Fibroblast of pulmonary artery (primary cell): ENCODE data around the gene NECAB2.

ENCODE experiments used
- DNase-seq: peaks from one replicate; pipeline ENCODE4 v3.0.0-alpha.2; 2010; ENCODE audit warnings: low read depth
- H3K4me3 ChIP-seq: replicated peaks from 2 replicates; pipeline ENCODE4 v1.5.1; 2011; ENCODE audit warnings: low read depth, mild to moderate bottlenecking, control low read depth, low read length, moderate library complexity
- CTCF ChIP-seq: IDR thresholded peaks from 2 replicates; pipeline ENCODE4 v1.5.1; 2011; ENCODE audit warnings: mild to moderate bottlenecking, control low read depth, low read length, inconsistent platforms; ENCODE audit errors: missing control alignments

Gene NECAB2

GRCh38 chr16:83995754-83996153 is 27.7 kb downstream of the NECAB2 start:
- no peak for TF ChIP-seq CTCF
- no peak overlapping the region for H3K4me3 ChIP-seq
- DNase-seq = no peak

- DNase-seq = no peak
- H3K4me3 ChIP-seq = no peak overlapping the region
- peak; percentile 8 for TF ChIP-seq CTCF
These were observed 28.6 kb downstream of the NECAB2 start for GRCh38 chr16:83996481-83997252.

- TF ChIP-seq CTCF = no peak
- DNase-seq = no peak
These were observed 30.0 kb downstream of the NECAB2 start for GRCh38 chr16:83998091-83998490.

GRCh38 chr16:84000989-84001642 is 33.1 kb downstream of the NECAB2 start:
- no peak for DNase-seq
- no peak overlapping the region for H3K4me3 ChIP-seq
- no peak for TF ChIP-seq CTCF

More at GRCh38 chr16:83998091-83998490, 30.0 kb downstream of the NECAB2 start:
- H3K4me3 ChIP-seq = no peak overlapping the region

GRCh38 chr16:84001726-84002125 is 33.7 kb downstream of the NECAB2 start:
- H3K4me3 ChIP-seq = no peak overlapping the region
- TF ChIP-seq CTCF = no peak
- DNase-seq = no peak

GRCh38 chr16:84003038-84003437 is 35.0 kb downstream of the NECAB2 start:
- DNase-seq = no peak
- H3K4me3 ChIP-seq = no peak overlapping the region
- no peak for TF ChIP-seq CTCF
